Skeletal muscle tissue (tissue), 4 donors: ENCODE measurements around the gene RHBDF1. TPM values are rescaled to one million over a fixed set of nuclear protein-coding genes. Genes with fewer than 3 reads are reported as not detected.
A peak's percentile ranks its signal among the peaks of the same experiment; 100 is the strongest.

Source experiments
- H3K27ac ChIP-seq: one replicate; pipeline ENCODE4 v1.7.0; 2013; ENCODE audit warnings: mild to moderate bottlenecking, low read depth, low read length, inconsistent platforms
- H3K27me3 ChIP-seq, 3 donors: one replicate each; pipeline ENCODE4 v1.7.0; 2013; ENCODE audit warnings: low read length in 3 of 3; ENCODE audit not compliant: control insufficient read depth in 3 of 3, insufficient read depth in 3 of 3
- H3K36me3 ChIP-seq, 3 donors: one replicate each; pipeline ENCODE4 v1.7.0; 2013; ENCODE audit warnings: low read length in 3 of 3; ENCODE audit not compliant: control insufficient read depth in 3 of 3, insufficient read depth in 3 of 3
- H3K4me1 ChIP-seq, 3 donors: one replicate each; pipeline ENCODE4 v1.7.0; 2013; ENCODE audit warnings: low read length in 3 of 3, mild to moderate bottlenecking in 3 of 3; ENCODE audit not compliant: control insufficient read depth in 3 of 3, insufficient read depth in 3 of 3
- H3K4me3 ChIP-seq, 3 donors: one replicate each; pipeline ENCODE4 v1.7.0; 2013; ENCODE audit warnings: low read length in 3 of 3
- H3K9ac ChIP-seq, 3 donors: one replicate each; pipeline ENCODE4 v1.7.0; 2013; ENCODE audit warnings: low read length in 3 of 3, mild to moderate bottlenecking in 3 of 3, moderate library complexity in 2 of 3, low read depth in 1 of 3
- H3K9me3 ChIP-seq, 3 donors: one replicate each; pipeline ENCODE4 v1.7.0; 2013; ENCODE audit warnings: low read length in 3 of 3; ENCODE audit not compliant: control insufficient read depth in 3 of 3
- total RNA-seq: library from RNA; depleted of rRNA; stranded (reverse); fragments of >200 nt; gene quantifications from one replicate; pipeline ENCODE4 v1.2.3, GENCODE V29; 2014
- donor health status: Osteomylitis.

Gene RHBDF1
- total RNA-seq, 1 donor from 2014 or later: 19.8 TPM

- H3K9ac ChIP-seq: no peak overlapping the region
- H3K27ac ChIP-seq: no peak overlapping the region
- no peak overlapping the region for H3K4me3 ChIP-seq
- no peaks in the 10 kb centered on the region for H3K27me3 ChIP-seq
- peaks cover 71 to 81% (median 78%) of the 10 kb centered on the region in 3 donors for H3K36me3 ChIP-seq
- peaks cover 20 to 42% (median 39%) of the 10 kb centered on the region in 3 donors for H3K4me1 ChIP-seq
- no peaks in the 10 kb centered on the region for H3K9me3 ChIP-seq
These were observed 11.2 kb downstream of the RHBDF1 start for GRCh38 chr16:60929-61878.

GRCh38 chr16:60166-60565 lies 12.3 kb downstream of the RHBDF1 start:
- H3K4me3 ChIP-seq: no peak overlapping the region
- no peak overlapping the region for H3K27ac ChIP-seq
- peaks cover 81 to 91% (median 88%) of the 10 kb centered on the region in 3 donors for H3K36me3 ChIP-seq
- H3K9ac ChIP-seq: peak overlapping the region in 1 of 3 donors; percentile 28
- H3K4me1 ChIP-seq: peaks cover 10 to 32% (median 28%) of the 10 kb centered on the region in 3 donors
- H3K27me3 ChIP-seq: no peaks in the 10 kb centered on the region
- H3K9me3 ChIP-seq: no peaks in the 10 kb centered on the region

GRCh38 chr16:59440-60059 lies 12.9 kb downstream of the RHBDF1 start:
- no peaks in the 10 kb centered on the region for H3K9me3 ChIP-seq
- peaks cover 10 to 26% (median 22%) of the 10 kb centered on the region in 3 donors for H3K4me1 ChIP-seq
- H3K4me3 ChIP-seq: no peak overlapping the region
- H3K9ac ChIP-seq: peak overlapping the region in 1 of 3 donors; percentile 28
- peaks cover 79 to 88% (median 83%) of the 10 kb centered on the region in 3 donors for H3K36me3 ChIP-seq
- no peaks in the 10 kb centered on the region for H3K27me3 ChIP-seq
- H3K27ac ChIP-seq: no peak overlapping the region

GRCh38 chr16:58491-59439 lies 13.7 kb downstream of the RHBDF1 start:
- Histone ChIP-seq H3K4me1 (peaks cover 13 to 23% (median 20%) of the 10 kb centered on the region in 3 donors), H3K9ac (no peak overlapping the region), H3K27ac (no peak overlapping the region), H3K9me3 (no peaks in the 10 kb centered on the region), H3K27me3 (no peaks in the 10 kb centered on the region), H3K36me3 (peaks cover 74 to 80% (median 78%) of the 10 kb centered on the region in 3 donors), H3K4me3 (no peak overlapping the region)

GRCh38 chr16:57711-58110 lies 14.7 kb downstream of the RHBDF1 start:
- Histone ChIP-seq H3K9ac (no peak overlapping the region), H3K4me1 (peaks cover 15 to 21% (median 16%) of the 10 kb centered on the region in 3 donors), H3K27me3 (no peaks in the 10 kb centered on the region), H3K36me3 (peaks cover 66 to 71% (median 70%) of the 10 kb centered on the region in 3 donors), H3K4me3 (no peak overlapping the region), H3K27ac (no peak overlapping the region), H3K9me3 (no peaks in the 10 kb centered on the region)

GRCh38 chr16:56231-56927 lies 16.1 kb downstream of the RHBDF1 start:
- Histone ChIP-seq H3K9ac (no peak overlapping the region), H3K4me3 (no peak overlapping the region), H3K27me3 (no peaks in the 10 kb centered on the region), H3K9me3 (no peaks in the 10 kb centered on the region), H3K4me1 (peaks cover 16 to 21% (median 16%) of the 10 kb centered on the region in 3 donors), H3K27ac (no peak overlapping the region), H3K36me3 (peaks cover 58 to 61% (median 60%) of the 10 kb centered on the region in 3 donors)

GRCh38 chr16:55571-56136 lies 16.8 kb downstream of the RHBDF1 start:
- H3K4me3 ChIP-seq: no peak overlapping the region
- no peaks in the 10 kb centered on the region for H3K9me3 ChIP-seq
- peaks cover 16 to 21% (median 16%) of the 10 kb centered on the region in 3 donors for H3K4me1 ChIP-seq
- peaks cover 53 to 61% (median 56%) of the 10 kb centered on the region in 3 donors for H3K36me3 ChIP-seq
- no peaks in the 10 kb centered on the region for H3K27me3 ChIP-seq
- H3K27ac ChIP-seq: no peak overlapping the region
- no peak overlapping the region for H3K9ac ChIP-seq

GRCh38 chr16:54237-54581 lies 18.2 kb downstream of the RHBDF1 start:
- no peaks in the 10 kb centered on the region for H3K27me3 ChIP-seq
- peak overlapping the region; percentile 51 for H3K27ac ChIP-seq
- no peaks in the 10 kb centered on the region for H3K9me3 ChIP-seq
- H3K9ac ChIP-seq: peak overlapping the region; percentile 88 to 93 (median 91)
- H3K36me3 ChIP-seq: peaks cover 39 to 47% (median 43%) of the 10 kb centered on the region in 3 donors
- peaks cover 10 to 11% (median 11%) of the 10 kb centered on the region in 3 donors for H3K4me1 ChIP-seq
- H3K4me3 ChIP-seq: peak overlapping the region; percentile 84 to 94 (median 89)
